Upper lobe of left lung (tissue), 4 donors: Measurements from ENCODE around the gene BRWD1.

Experiments
- CTCF ChIP-seq, 6 experiments: fragments of 450-650 bp in 4 of 6; fragments of 200-600 bp in 2 of 6; sonication (generic) in 2 of 6; IDR thresholded peaks; one replicate each; pipeline ENCODE4 v1.5.1; 2016 to 2019; ENCODE audit warnings: antibody characterized with exemption in 6 of 6
- POLR2A ChIP-seq, 4 donors: fragments of 450-650 bp; IDR thresholded peaks; one replicate each; pipeline ENCODE4 v1.5.1; 2016 to 2017; ENCODE audit warnings: antibody characterized with exemption in 4 of 4, mild to moderate bottlenecking in 2 of 4
- POLR2AphosphoS5 ChIP-seq, 2 donors: sonication (generic); formaldehyde crosslinking; IDR thresholded peaks; one replicate each; pipeline ENCODE4 v1.5.1; 2017; ENCODE audit warnings: antibody characterized with exemption in 2 of 2

GRCh38 chr21:39288987-39289386 is 24.4 kb downstream of the BRWD1 start:
- TF ChIP-seq CTCF (IDR thresholded peaks at IDR 0.05), result no peak
- TF ChIP-seq POLR2A (IDR thresholded peaks at IDR 0.05), result no peak
- TF ChIP-seq POLR2AphosphoS5 (IDR thresholded peaks at IDR 0.05), result no peak
